Keratinocyte (primary cell): ENCODE results near the gene KCNK17. TPM values are rescaled to one million over a fixed set of nuclear protein-coding genes. Genes with fewer than 3 reads are reported as not detected.

ENCODE experiments used
- DNase-seq: peaks from one replicate; pipeline ENCODE4 v3.0.0-alpha.2; 2011; ENCODE audit warnings: low read depth, missing footprints, low spot score
- FAIRE-seq: peaks from 2 replicates; lab custom pipeline; 2011; peaks lifted over from hg19 to GRCh38; lab: Jason Lieb, UNC
- H2AFZ ChIP-seq: 2 replicates; pipeline ENCODE4 v1.6.0; 2012; ENCODE audit warnings: low read length, control low read depth, inconsistent platforms; ENCODE audit not compliant: control insufficient read depth
- H3K27ac ChIP-seq: 2 replicates; pipeline ENCODE4 v1.5.1; 2011; ENCODE audit warnings: low read length; ENCODE audit not compliant: control insufficient read depth, insufficient read depth
- H3K27me3 ChIP-seq: 3 replicates; pipeline ENCODE4 v1.6.0; 2011; ENCODE audit warnings: low read length; ENCODE audit not compliant: control insufficient read depth, insufficient read depth; ENCODE audit errors: extremely low read depth
- H3K36me3 ChIP-seq, 2 experiments: 2 replicates in 1 of 2; 3 replicates in 1 of 2; pipeline ENCODE4 v1.5.1; 2011; ENCODE audit warnings: low read length in 2 of 2, mild to moderate bottlenecking in 1 of 2; ENCODE audit not compliant: control insufficient read depth in 2 of 2, insufficient read depth in 2 of 2; ENCODE audit errors: extremely low read depth in 1 of 2
- H3K4me1 ChIP-seq: 3 replicates; pipeline ENCODE4 v1.5.1; 2011; ENCODE audit warnings: low read length; ENCODE audit not compliant: control insufficient read depth, insufficient read depth; ENCODE audit errors: extremely low read depth
- H3K4me2 ChIP-seq: 3 replicates; pipeline ENCODE4 v1.6.0; 2011; ENCODE audit warnings: low read depth, low read length; ENCODE audit not compliant: control insufficient read depth, insufficient read depth; ENCODE audit errors: extremely low read depth
- H3K4me3 ChIP-seq, 3 experiments: fragments of 200-600 bp in 1 of 3; sonication (generic) in 1 of 3; 2 replicates in 2 of 3; 3 replicates in 1 of 3; pipeline ENCODE4 v1.5.1; 2011 to 2016; ENCODE audit warnings: low read length in 3 of 3, mild to moderate bottlenecking in 3 of 3, control low read depth in 2 of 3, inconsistent platforms in 1 of 3, low read depth in 1 of 3, mixed read lengths in 1 of 3, mixed run types in 1 of 3, moderate library complexity in 1 of 3; ENCODE audit not compliant: control insufficient read depth in 2 of 3, insufficient read depth in 2 of 3; ENCODE audit errors: extremely low read depth in 1 of 3
- H3K79me2 ChIP-seq: 2 replicates; pipeline ENCODE4 v1.6.0; 2012; ENCODE audit warnings: low read length; ENCODE audit not compliant: control insufficient read depth, insufficient read depth
- H3K9ac ChIP-seq: 3 replicates; pipeline ENCODE4 v1.6.0; 2011; ENCODE audit warnings: low read length; ENCODE audit not compliant: control insufficient read depth, insufficient read depth; ENCODE audit errors: extremely low read depth
- H3K9me1 ChIP-seq: 3 replicates; pipeline ENCODE4 v1.6.0; 2011; ENCODE audit warnings: low read length; ENCODE audit not compliant: control insufficient read depth, insufficient read depth; ENCODE audit errors: extremely low read depth
- H3K9me3 ChIP-seq: 2 replicates; pipeline ENCODE4 v1.5.1; 2012; ENCODE audit warnings: low read depth, low read length; ENCODE audit not compliant: control insufficient read depth
- H4K20me1 ChIP-seq: 3 replicates; pipeline ENCODE4 v1.6.0; 2011; ENCODE audit warnings: low read length; ENCODE audit not compliant: control insufficient read depth, insufficient read depth; ENCODE audit errors: extremely low read depth
- EZH2 ChIP-seq: IDR thresholded peaks from one replicate; pipeline ENCODE4 v1.6.1; 2012; ENCODE audit warnings: inconsistent platforms, mild to moderate bottlenecking, low read length, moderate library complexity
- dilution Hi-C: fragments of 300-500 bp; cut with MboI; formaldehyde crosslinking; loops from one replicate; pipeline ENCODE4 v1.7.0; 2020; ENCODE audit warnings: low sequenced_read_pairs; ENCODE audit not compliant: extremely low pct_ligation_motif_present
- polyA plus RNA-seq, 5 experiments: library from polyadenylated mRNA; depleted of rRNA in 3 of 5; stranded (reverse) in 3 of 5; stranded (forward) in 1 of 5; unstranded in 1 of 5; fragments of >200 nt; gene quantifications; 1 replicate in 1 of 5; 2 replicates in 3 of 5; 3 replicates in 1 of 5; pipeline versions ENCODE4 v1.2.1 to v1.2.3, GENCODE V29; 2011 to 2012; ENCODE audit warnings: missing spikeins in 2 of 5, low read depth in 1 of 5, low replicate concordance in 1 of 5
- TF ChIP-seq, protein P1 (sequence below), 3 experiments: IDR thresholded peaks in 1 of 3; conservative IDR thresholded peaks in 1 of 3; optimal IDR thresholded peaks in 1 of 3; 2 replicates in 2 of 3; 3 replicates in 1 of 3; pipeline versions ENCODE3 to v1.5.1; 2011; ENCODE audit warnings: low read length in 3 of 3, mild to moderate bottlenecking in 3 of 3, moderate library complexity in 2 of 3, control low read depth in 1 of 3, inconsistent platforms in 1 of 3; ENCODE audit not compliant: insufficient read depth in 2 of 3; ENCODE audit errors: extremely low read depth in 1 of 3

The KCNK17 gene
- polyA plus RNA-seq, 1 donor (not counting 4 experiments of a cell fraction or from before 2014, with no cell fraction given): not detected

DNA sequence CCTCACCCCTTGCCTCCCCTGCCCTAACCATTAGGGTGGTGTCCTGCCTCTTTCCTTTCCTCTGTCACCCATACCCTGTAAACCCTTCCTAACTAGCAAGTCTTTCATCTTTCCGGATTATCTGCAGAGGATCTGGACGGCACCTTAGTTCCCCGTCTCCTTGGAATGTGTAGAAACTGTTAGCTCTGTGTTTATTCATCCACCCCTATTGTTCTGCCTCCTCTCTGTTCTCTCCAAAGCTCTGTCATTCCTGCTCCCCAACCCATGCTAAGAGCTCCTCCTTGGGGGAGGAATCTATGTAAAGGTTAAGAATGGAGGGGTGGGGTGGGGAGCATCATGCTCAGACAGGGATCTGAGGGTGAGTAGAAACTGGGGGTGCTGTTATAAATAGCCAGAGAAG is 45.5 kb downstream of the KCNK17 start:
- Histone ChIP-seq H3K9me3 (no peaks in the 10 kb centered on the region), H3K9me1 (no peaks in the 10 kb centered on the region), H3K4me2 (no peak overlapping the region), H3K27ac (no peak overlapping the region), H2AFZ (no peak overlapping the region), H4K20me1 (no peaks in the 10 kb centered on the region), H3K79me2 (no peaks in the 10 kb centered on the region), H3K27me3 (peaks cover 6% of the 10 kb centered on the region), H3K4me1 (no peaks in the 10 kb centered on the region), H3K4me3 (no peak overlapping the region), H3K9ac (no peak overlapping the region), H3K36me3 (no peaks in the 10 kb centered on the region)
- dilution Hi-C loops: no loop called here
- DNase-seq (no peak), FAIRE-seq (no peak)
- no peak for TF ChIP-seq EZH2
- TF ChIP-seq, protein P1, sequence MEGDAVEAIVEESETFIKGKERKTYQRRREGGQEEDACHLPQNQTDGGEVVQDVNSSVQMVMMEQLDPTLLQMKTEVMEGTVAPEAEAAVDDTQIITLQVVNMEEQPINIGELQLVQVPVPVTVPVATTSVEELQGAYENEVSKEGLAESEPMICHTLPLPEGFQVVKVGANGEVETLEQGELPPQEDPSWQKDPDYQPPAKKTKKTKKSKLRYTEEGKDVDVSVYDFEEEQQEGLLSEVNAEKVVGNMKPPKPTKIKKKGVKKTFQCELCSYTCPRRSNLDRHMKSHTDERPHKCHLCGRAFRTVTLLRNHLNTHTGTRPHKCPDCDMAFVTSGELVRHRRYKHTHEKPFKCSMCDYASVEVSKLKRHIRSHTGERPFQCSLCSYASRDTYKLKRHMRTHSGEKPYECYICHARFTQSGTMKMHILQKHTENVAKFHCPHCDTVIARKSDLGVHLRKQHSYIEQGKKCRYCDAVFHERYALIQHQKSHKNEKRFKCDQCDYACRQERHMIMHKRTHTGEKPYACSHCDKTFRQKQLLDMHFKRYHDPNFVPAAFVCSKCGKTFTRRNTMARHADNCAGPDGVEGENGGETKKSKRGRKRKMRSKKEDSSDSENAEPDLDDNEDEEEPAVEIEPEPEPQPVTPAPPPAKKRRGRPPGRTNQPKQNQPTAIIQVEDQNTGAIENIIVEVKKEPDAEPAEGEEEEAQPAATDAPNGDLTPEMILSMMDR (optimal IDR thresholded peaks at IDR 0.05 in 1 of 3, IDR thresholded peaks at IDR 0.05 in 1 of 3, conservative IDR thresholded peaks at IDR 0.05 in 1 of 3; ENCODE audit: extremely low read depth in 1 of 3, insufficient read depth in 2 of 3, low read length in 3 of 3): no peak

DNA sequence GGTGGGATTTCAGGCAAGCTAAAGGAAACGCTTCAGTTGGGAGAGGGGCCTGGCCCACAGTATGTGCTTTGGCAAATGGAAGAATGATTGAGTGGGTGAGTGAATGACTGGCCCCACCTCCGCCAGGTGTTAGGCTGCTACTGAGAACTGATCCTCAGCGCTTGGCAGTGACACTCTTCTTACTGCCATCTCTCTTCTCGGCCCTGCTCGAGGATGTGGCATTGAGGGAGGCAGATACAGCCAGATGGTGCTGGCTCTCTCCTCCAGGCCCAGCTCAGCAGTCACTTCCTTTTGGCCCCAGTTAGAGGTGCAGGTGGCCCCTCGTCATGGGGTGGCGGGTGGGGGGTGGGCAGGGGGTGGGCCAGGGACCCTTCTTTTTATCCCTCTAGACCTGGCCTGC is 46.0 kb downstream of the KCNK17 start:
- no peak for FAIRE-seq

More for the DNA sequence above, 46.0 kb downstream of the KCNK17 start:
- dilution Hi-C loops: no loop called here
- H4K20me1 ChIP-seq: no peaks in the 10 kb centered on the region
- H3K27me3 ChIP-seq: peaks cover 6% of the 10 kb centered on the region
- no peak overlapping the region for H3K27ac ChIP-seq
- no peaks in the 10 kb centered on the region for H3K9me1 ChIP-seq
- H2AFZ ChIP-seq: no peak overlapping the region
- H3K9ac ChIP-seq: no peak overlapping the region
- no peaks in the 10 kb centered on the region for H3K36me3 ChIP-seq
- no peaks in the 10 kb centered on the region for H3K4me1 ChIP-seq
- DNase-seq: no peak
- H3K4me3 ChIP-seq: no peak overlapping the region
- TF ChIP-seq, protein P1 (optimal IDR thresholded peaks at IDR 0.05 in 1 of 3, IDR thresholded peaks at IDR 0.05 in 1 of 3, conservative IDR thresholded peaks at IDR 0.05 in 1 of 3; ENCODE audit: extremely low read depth in 1 of 3, insufficient read depth in 2 of 3, low read length in 3 of 3): no peak
- TF ChIP-seq EZH2: no peak
- H3K4me2 ChIP-seq: no peak overlapping the region
- H3K79me2 ChIP-seq: no peaks in the 10 kb centered on the region
- no peaks in the 10 kb centered on the region for H3K9me3 ChIP-seq
